NCI-H2107 treated with DMSO at 0.1 percent for 48 hours (cell line): ENCODE data around the gene KDM2B.
"Not testable (repeated sequence)": the region's sequence is repeated elsewhere in the genome, so short reads cannot be mapped to it uniquely, and the experiment has no call there.

Experiments
- DNase-seq: peaks from one replicate; lab custom pipeline; 2025; ENCODE audit not compliant: unreplicated experiment; lab: John Stamatoyannopoulos, UW

The KDM2B gene

DNA sequence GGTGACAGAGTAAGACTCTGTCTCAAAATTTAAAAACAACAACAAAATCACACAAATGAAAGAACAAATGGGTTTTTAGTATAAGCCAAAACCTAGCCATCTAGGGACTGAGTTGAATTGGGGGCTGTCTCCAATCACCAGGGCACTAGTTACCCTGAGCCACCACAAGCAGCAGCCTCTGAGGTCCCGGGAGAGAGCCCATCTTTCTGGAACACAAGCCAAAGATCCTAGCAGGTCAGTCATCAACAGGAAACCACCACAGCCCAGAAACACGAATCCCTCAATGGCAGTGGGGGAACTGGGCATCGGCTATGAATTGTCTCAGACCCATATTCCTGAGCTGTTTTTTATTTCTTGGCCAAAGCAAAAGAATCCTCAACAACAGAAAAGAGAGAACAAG, 75.3 kb downstream of the KDM2B start:
- DNase-seq = no peak

DNA sequence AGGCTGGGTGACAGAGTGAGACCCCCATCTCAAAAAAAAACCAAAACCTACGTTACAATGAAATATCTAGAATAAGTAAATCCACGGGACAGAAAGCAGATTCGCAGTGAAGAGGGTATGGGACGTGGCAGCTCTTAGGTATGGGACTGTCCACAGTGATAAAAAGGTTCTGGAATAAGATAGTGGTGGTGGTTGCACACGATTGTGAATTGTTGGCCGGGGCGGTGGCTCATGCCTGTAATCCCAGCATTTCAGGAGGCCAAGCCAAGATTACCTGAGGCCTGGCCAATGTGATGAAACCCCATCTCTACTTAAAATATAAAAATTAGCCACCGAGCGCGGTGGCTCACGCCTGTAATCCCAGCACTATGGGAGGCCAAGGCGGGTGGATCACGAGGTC, 76.3 kb downstream of the KDM2B start:
- DNase-seq = no peak

DNA sequence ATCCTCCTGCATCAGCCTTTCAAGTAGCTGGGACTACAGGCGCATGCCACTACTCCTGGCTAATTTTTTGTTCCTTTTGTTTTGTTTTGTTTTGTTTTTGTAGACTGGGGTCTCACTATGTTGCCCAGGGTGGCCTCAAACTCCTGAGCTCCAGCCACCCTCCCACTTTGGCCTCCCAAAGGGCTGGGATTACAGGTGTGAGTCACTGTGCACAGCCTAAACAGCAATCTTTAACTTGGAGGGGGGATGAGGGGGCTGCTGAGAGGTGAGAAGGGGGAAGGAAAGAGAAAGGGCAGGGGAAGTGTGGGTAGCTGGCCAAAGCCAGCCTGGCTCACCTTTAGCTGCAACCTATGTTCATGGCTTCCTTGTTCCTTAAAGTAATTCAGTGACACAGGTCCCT, 77.4 kb downstream of the KDM2B start:
- no peak for DNase-seq

- DNase-seq = no peak
Observed at GRCh38 chr12:121501946-121502345, 78.9 kb downstream of the KDM2B start.

DNA sequence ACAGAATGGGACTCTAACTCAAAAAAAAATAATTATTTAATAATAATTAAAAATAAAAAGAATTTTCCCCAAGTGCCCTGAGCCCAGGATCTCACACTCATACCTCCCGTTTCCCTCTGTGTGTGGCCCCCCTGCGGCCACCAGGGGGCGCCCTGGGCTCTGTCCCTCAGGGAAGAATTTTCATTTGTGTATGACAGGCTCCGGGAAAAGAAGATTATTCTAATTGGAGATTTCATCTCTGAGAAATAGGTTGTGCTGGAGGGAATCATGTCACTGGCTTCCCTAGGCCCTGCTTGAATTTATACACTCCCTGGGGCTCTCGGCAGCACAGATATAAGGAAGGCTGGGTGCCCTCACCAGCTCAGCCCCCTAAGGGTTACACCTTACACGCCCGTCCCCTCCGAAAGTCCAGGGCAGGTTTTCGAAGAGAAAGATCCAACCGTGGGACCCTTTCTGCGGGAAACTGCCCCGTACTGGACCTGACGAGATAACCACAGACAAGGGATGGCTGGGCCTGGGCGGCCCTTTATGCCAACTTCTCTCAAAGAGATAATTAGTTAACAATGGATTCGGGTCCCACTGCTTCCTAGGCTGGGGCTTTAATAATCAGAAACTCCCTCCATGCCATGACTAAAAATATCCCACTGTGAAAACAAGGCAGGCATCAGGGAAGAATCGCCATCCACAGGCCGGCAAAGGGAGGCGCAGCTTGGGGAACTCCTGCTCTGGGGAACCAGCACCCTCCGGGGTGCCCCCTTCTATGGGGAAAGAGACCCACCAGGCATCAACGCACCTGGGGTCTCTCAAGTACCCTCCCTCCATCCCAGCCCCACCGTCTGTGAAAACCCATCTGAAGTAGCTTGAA, 80.7 kb downstream of the KDM2B start:
- peak; percentile 18 for DNase-seq

- DNase-seq = no peak
Observed at GRCh38 chr12:121495746-121496145, 85.1 kb downstream of the KDM2B start.

- no peak for DNase-seq
Observed at GRCh38 chr12:121494093-121494787, 86.6 kb downstream of the KDM2B start.

- no peak for DNase-seq
Observed at GRCh38 chr12:121490401-121491281, 90.2 kb downstream of the KDM2B start.

DNA sequence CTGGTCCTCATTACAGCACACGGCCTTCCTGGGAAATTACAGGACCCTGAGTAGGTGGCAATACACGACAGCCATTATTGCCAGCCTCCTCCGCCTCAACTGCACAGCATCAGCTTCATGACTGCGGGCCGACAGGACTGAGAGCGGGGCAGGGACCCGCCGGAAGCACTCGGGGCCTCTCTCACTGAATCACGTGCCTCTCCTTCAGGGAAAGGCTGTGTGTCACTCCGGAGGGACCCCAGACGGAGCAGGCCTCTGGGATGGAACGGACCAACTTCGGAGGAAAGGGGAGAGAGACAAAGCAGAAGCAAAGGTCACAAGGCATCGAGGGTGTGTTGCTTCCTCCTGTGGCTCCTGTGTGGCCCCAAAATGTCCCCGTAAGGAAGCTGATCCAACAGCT, 90.9 kb downstream of the KDM2B start:
- no peak for DNase-seq

GRCh38 chr12:121484967-121485366, 95.9 kb downstream of the KDM2B start:
- no peak for DNase-seq

DNA sequence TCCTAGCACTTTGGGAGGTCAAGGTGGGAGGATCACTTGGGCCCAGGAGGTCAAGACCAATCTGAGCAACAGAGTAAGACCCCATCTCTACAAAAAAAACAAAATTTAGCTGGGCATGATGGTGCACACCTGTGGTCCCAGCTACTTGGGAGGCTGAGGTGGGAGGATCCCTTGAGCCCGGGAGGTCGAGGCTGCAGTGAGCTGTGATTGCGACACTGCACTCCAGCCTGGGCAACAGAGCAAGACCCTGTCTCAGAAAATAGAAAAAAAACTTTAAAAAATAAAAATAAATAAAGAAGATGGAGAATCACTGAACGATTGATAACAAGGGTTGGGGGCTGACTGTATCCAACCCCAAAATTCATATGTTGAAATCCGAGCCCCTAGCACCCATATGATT, 96.3 kb downstream of the KDM2B start:
- DNase-seq = not testable (repeated sequence)

DNA sequence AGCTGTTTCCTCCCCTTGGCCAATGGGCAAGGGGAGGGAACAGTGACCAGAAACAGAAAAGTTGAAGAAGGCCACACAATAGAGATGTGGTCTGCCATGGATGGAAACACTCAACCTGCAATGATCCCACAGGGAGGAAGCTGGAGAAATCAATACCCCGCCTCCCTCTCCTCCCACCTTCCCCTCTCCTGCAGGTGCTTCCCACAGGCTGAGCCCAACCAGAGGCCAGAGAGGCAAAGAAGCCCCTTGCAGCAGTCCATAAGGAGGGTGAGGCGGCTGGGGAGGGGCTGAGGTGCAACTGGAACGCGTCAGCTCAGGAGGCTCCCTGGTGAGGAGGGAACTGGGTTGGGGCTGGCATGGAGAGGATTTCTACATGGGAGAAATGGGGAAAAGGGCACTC, 96.9 kb downstream of the KDM2B start:
- no peak for DNase-seq

DNA sequence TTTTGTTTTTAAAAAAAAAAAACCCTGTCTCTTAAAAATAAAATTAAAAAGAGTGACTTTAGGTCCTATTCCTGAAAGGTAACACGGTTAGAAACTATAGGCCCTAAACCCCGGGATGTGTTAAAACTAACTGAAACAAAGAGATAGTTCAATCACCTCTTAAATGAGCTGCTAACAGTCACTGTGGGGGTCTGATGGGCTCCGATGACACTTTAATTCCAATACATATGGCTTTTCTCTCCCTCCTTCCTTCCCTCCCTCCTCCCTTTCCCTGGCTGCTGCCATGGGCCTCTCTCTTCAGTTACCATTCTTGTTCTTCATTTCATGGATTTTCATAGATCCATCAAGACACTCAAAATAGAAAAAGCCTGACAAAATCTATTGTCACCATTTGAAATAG, 104.3 kb downstream of the KDM2B start:
- no peak for DNase-seq

DNA sequence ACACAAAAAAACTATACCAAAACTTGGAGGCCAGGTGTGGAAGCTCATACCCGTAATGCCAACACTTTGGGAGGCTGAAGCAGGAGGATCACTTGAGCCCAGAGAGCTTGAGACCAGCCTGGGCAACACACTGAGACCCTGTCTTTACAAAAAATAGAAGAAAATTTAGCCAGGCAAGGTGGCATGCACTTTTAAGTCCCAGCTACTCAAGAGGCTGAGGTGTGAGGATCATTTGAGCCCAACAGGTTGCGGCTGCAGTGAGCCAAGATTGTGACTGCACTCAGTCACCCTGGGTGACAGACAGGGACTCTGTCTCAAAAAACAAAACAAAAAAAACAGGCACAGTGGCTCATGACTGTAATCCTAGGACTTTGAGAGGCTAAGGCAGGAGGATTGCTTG, 105.5 kb downstream of the KDM2B start:
- no peak for DNase-seq

DNA sequence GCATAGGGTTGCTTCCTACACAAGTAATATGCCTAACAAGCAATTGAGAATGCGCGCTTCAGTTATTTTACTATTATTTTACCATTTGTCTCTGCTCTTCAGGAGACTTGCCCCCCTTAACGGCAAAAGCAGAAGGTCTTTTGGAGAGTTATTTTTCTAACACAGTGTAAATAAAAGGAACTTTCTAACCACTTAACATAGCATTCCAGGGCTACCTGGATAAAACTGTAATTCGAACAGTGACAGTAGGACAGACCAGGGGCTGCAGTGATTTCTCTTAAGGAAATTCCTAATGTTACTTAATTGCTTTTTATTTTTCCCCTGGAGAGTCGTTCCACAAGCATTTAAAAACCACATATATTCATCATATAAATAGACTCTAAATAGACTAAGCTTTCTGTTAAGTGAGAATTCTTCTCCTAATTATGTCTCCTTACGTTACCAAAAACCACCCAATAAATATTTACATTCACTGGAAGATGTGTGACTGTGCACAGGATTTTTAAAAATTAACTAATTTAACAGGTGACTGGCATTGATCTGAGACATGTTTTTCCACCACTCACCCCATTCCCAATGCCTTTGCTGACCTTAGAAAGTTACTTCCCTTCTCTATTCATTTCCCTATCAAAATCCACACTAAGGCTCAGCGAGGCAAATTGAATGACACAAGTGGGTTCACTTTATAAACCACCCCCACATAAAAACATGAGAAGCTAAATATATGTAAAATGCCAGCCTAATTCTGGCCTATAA, 108.5 kb downstream of the KDM2B start:
- no peak for DNase-seq

- no peak for DNase-seq
Observed at GRCh38 chr12:121470751-121471150, 110.1 kb downstream of the KDM2B start.

GRCh38 chr12:121468499-121468801, 112.4 kb downstream of the KDM2B start:
- no peak for DNase-seq

- no peak for DNase-seq
Observed at GRCh38 chr12:121467638-121468498, 113.0 kb downstream of the KDM2B start.

DNA sequence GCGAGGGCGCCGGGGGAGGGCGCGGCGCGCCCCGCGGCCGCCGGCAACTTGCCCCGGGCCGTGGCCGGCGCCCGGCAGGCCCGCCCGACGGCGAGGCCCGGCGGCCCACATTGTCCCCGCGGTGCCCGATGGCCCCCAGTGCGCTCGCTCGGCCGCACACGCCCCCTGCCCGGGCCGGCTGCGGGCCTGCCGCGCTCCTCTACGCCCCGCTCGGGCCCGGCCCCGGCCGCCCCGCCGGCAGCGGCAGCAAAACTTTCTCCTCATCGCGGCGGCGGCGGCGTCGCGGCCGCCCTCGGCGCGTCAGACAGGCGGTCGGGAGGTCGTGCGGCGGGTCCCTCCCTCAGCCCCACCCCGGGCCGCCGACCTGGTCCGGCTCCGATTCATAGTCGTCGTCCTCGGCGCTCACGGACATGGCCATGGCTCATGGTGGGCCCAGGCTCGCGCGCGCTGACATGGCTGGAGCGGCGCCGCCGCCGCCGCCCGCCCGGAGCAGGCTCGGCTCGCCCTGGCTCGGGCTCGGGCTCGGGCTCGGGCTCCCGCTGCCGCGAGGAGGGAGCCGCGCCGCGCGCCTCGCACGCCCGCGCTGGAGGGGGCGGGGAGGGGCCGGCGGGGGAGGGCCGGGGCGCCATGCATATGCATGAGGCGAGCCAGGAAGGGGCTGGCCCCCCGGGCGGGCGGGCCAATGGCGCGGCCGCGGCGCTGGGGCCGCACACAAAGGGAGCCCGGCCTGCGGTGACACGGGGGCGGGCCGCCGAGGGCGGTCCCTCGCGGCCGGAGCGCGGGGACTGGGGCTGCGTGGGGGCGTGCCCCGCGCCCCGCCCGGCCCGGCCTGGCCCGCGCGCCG, 113.8 kb downstream of the KDM2B start:
- DNase-seq = peak; percentile 58
